OCI-LY3 (cell line): Measurements from ENCODE around the gene NEK9.

Experiments used
- H2AFZ ChIP-seq: fragments of 200-600, 300-600 bp; shearing (Covaris generic); 2 replicates; pipeline ENCODE4 v1.6.0; 2014; ENCODE audit warnings: antibody characterized with exemption, low read depth, low read length
- H3K27ac ChIP-seq: fragments of 200-600, 300-600 bp; sonication (generic); 2 replicates; pipeline ENCODE4 v1.5.1; 2014; ENCODE audit warnings: mild to moderate bottlenecking, low read length, moderate library complexity, mixed read lengths
- H3K27me3 ChIP-seq: fragments of 200-600, 300-600 bp; sonication (generic); 2 replicates; pipeline ENCODE4 v1.6.1; 2014; ENCODE audit warnings: low read depth, low read length, mixed read lengths
- H3K36me3 ChIP-seq: fragments of 200-600, 300-600 bp; sonication (generic); replicated peaks from 2 replicates; pipeline ENCODE3; 2014; ENCODE audit warnings: low read depth, low read length, mixed read lengths
- H3K4me1 ChIP-seq: fragments of 300-600, 200-600 bp; sonication (generic); 2 replicates; pipeline ENCODE4 v1.6.1; 2014; ENCODE audit warnings: low read length, mixed read lengths
- H3K4me2 ChIP-seq: fragments of 200-600, 300-600 bp; sonication (generic); 2 replicates; pipeline ENCODE4 v1.6.1; 2014; ENCODE audit warnings: low read length, mixed read lengths
- H3K4me3 ChIP-seq: fragments of 300-600, 200-600 bp; sonication (generic); 2 replicates; pipeline ENCODE4 v1.5.1; 2014; ENCODE audit warnings: antibody characterized with exemption, mild to moderate bottlenecking, low read length, moderate library complexity
- H3K79me2 ChIP-seq: fragments of 300-600, 200-600 bp; shearing (Covaris generic); 2 replicates; pipeline ENCODE4 v1.6.1; 2014; ENCODE audit warnings: mild to moderate bottlenecking, low read length, mixed read lengths
- H3K9ac ChIP-seq: fragments of 300-600, 200-600 bp; shearing (Covaris generic); 2 replicates; pipeline ENCODE4 v1.6.0; 2014; ENCODE audit warnings: mild to moderate bottlenecking, low read length, moderate library complexity
- H3K9me3 ChIP-seq: fragments of 200-600, 300-600 bp; shearing (Covaris generic); 2 replicates; pipeline ENCODE4 v1.6.1; 2014; ENCODE audit warnings: low read length, mixed read lengths; ENCODE audit not compliant: insufficient read depth
- H4K20me1 ChIP-seq: fragments of 200-600, 300-600 bp; sonication (generic); 2 replicates; pipeline ENCODE4 v1.6.1; 2016; ENCODE audit warnings: low read length, mixed read lengths; ENCODE audit not compliant: insufficient read depth
- CTCF ChIP-seq: fragments of 200-600, 300-600 bp; sonication (generic); IDR thresholded peaks from 2 replicates; pipeline ENCODE4 v1.5.1; 2014; ENCODE audit warnings: antibody characterized with exemption, low read length, low read depth
- EZH2phosphoT487 ChIP-seq: fragments of 200-600 bp; shearing (Covaris generic); IDR thresholded peaks from 2 replicates; pipeline ENCODE4 v1.6.1; 2018; ENCODE audit warnings: antibody characterized with exemption, mixed run types, low read depth

The NEK9 gene

GRCh38 chr14:75134644-75135043 lies 7.8 kb upstream of the NEK9 start:
- Histone ChIP-seq H4K20me1 (peaks cover 16% of the 10 kb centered on the region; the same call in 1 of the 2 replicates), H3K79me2 (peaks cover 22% of the 10 kb centered on the region), H3K4me3 (no peak overlapping the region), H3K9ac (no peak overlapping the region), H2AFZ (no peak overlapping the region), H3K36me3 (peaks cover 29% of the 10 kb centered on the region), H3K4me2 (no peak overlapping the region), H3K27me3 (no peaks in the 10 kb centered on the region), H3K27ac (no peak overlapping the region), H3K4me1 (peaks cover 18% of the 10 kb centered on the region), H3K9me3 (no peaks in the 10 kb centered on the region)
- TF ChIP-seq EZH2phosphoT487: no peak
- no peak for TF ChIP-seq CTCF

- Histone ChIP-seq H3K4me1 (peaks cover 8% of the 10 kb centered on the region), H3K27me3 (no peaks in the 10 kb centered on the region), H3K27ac (no peak overlapping the region), H3K4me2 (no peak overlapping the region), H3K9me3 (no peaks in the 10 kb centered on the region), H4K20me1 (peaks cover 11% of the 10 kb centered on the region; the same call in 1 of the 2 replicates), H3K9ac (no peak overlapping the region), H3K36me3 (peaks cover 29% of the 10 kb centered on the region), H3K4me3 (no peak overlapping the region), H2AFZ (no peak overlapping the region), H3K79me2 (peaks cover 13% of the 10 kb centered on the region)
- TF ChIP-seq EZH2phosphoT487 (no peak), CTCF (no peak)
These were observed 6.7 kb upstream of the NEK9 start for GRCh38 chr14:75133597-75133996.

- H3K4me2 ChIP-seq: no peak overlapping the region
- no peak overlapping the region for H3K4me3 ChIP-seq
- H2AFZ ChIP-seq: no peak overlapping the region
- peak; percentile 86 for TF ChIP-seq CTCF
- no peak for TF ChIP-seq EZH2phosphoT487
- no peak overlapping the region for H3K9ac ChIP-seq
- H3K36me3 ChIP-seq: peaks cover 29% of the 10 kb centered on the region
- H4K20me1 ChIP-seq: peaks cover 6% of the 10 kb centered on the region; the same call in 1 of the 2 replicates
- no peaks in the 10 kb centered on the region for H3K27me3 ChIP-seq
- H3K27ac ChIP-seq: 0 out of 2 replicates have a peak overlapping the region, but pooled peaks have one; percentile 11
- H3K9me3 ChIP-seq: no peaks in the 10 kb centered on the region
- H3K4me1 ChIP-seq: peaks cover 6% of the 10 kb centered on the region
- peaks cover 13% of the 10 kb centered on the region for H3K79me2 ChIP-seq
These were observed 5.7 kb upstream of the NEK9 start for GRCh38 chr14:75132382-75133086.

- TF ChIP-seq CTCF (no peak), EZH2phosphoT487 (no peak)
- Histone ChIP-seq H3K4me1 (peaks cover 15% of the 10 kb centered on the region), H4K20me1 (peaks cover 6% of the 10 kb centered on the region; the same call in 1 of the 2 replicates), H3K27me3 (no peaks in the 10 kb centered on the region), H3K9ac (no peak overlapping the region), H3K36me3 (peaks cover 14% of the 10 kb centered on the region), H3K27ac (no peak overlapping the region), H3K4me3 (no peak overlapping the region), H3K79me2 (peaks cover 34% of the 10 kb centered on the region), H3K9me3 (no peaks in the 10 kb centered on the region), H2AFZ (no peak overlapping the region), H3K4me2 (no peak overlapping the region)
These were observed 1.7 kb upstream of the NEK9 start for GRCh38 chr14:75128596-75128990.
